Activated naive CD8-positive, alpha-beta T cell treated with anti-CD3 and anti-CD28 coated beads for 36 hours (primary cell): ENCODE data around the gene POT1. TPM values are rescaled to one million over a fixed set of nuclear protein-coding genes. Genes with fewer than 3 reads are reported as not detected.

Source experiments
- DNase-seq: peaks from one replicate; pipeline ENCODE4 v3.0.0; 2021
- H3K27ac Mint-ChIP-seq: one replicate; pipeline ENCODE4 v1.8.0; 2022; ENCODE audit warnings: mild to moderate bottlenecking, moderate library complexity, mixed read lengths
- H3K27me3 Mint-ChIP-seq: one replicate; pipeline ENCODE4 v1.8.0; 2022; ENCODE audit warnings: mild to moderate bottlenecking, mixed read lengths
- H3K36me3 Mint-ChIP-seq: one replicate; pipeline ENCODE4 v1.8.0; 2021; ENCODE audit warnings: mild to moderate bottlenecking, mixed read lengths
- H3K4me1 Mint-ChIP-seq: one replicate; pipeline ENCODE4 v1.8.0; 2021; ENCODE audit warnings: mixed read lengths
- H3K4me3 Mint-ChIP-seq: one replicate; pipeline ENCODE4 v1.8.0; 2022; ENCODE audit warnings: mild to moderate bottlenecking, moderate library complexity, mixed read lengths
- H3K9me3 Mint-ChIP-seq: one replicate; pipeline ENCODE4 v1.8.0; 2022; ENCODE audit warnings: mixed read lengths
- total RNA-seq, 2 experiments: library from RNA; stranded (reverse); gene quantifications; one replicate each; pipeline ENCODE4 v1.2.3, GENCODE V29; 2021

The POT1 gene
- total RNA-seq, 2 experiments from 2014 or later = 30.9 to 32.3 TPM

- Mint-ChIP-seq H3K27ac (no peak overlapping the region), H3K27me3 (peaks cover 8% of the 10 kb centered on the region), H3K9me3 (no peaks in the 10 kb centered on the region), H3K4me3 (no peak overlapping the region), H3K4me1 (no peaks in the 10 kb centered on the region), H3K36me3 (no peaks in the 10 kb centered on the region)
- no peak for DNase-seq
These were observed 150.0 kb downstream of the POT1 start for GRCh38 chr7:124779620-124780019.

GRCh38 chr7:124779194-124779593, 150.4 kb downstream of the POT1 start:
- Mint-ChIP-seq H3K9me3 (no peaks in the 10 kb centered on the region), H3K4me1 (no peaks in the 10 kb centered on the region), H3K27ac (no peak overlapping the region), H3K36me3 (no peaks in the 10 kb centered on the region), H3K4me3 (no peak overlapping the region), H3K27me3 (peaks cover 11% of the 10 kb centered on the region)
- no peak for DNase-seq

GRCh38 chr7:124777268-124777667, 152.4 kb downstream of the POT1 start:
- Mint-ChIP-seq H3K27ac (no peak overlapping the region), H3K9me3 (no peaks in the 10 kb centered on the region), H3K4me1 (no peaks in the 10 kb centered on the region), H3K4me3 (no peak overlapping the region), H3K36me3 (no peaks in the 10 kb centered on the region), H3K27me3 (peaks cover 20% of the 10 kb centered on the region)
- DNase-seq = no peak

- H3K27ac Mint-ChIP-seq = no peak overlapping the region
- H3K27me3 Mint-ChIP-seq = peaks cover 29% of the 10 kb centered on the region
- no peak for DNase-seq
- H3K36me3 Mint-ChIP-seq = no peaks in the 10 kb centered on the region
- no peak overlapping the region for H3K4me3 Mint-ChIP-seq
- no peaks in the 10 kb centered on the region for H3K4me1 Mint-ChIP-seq
- no peaks in the 10 kb centered on the region for H3K9me3 Mint-ChIP-seq
These were observed 153.5 kb downstream of the POT1 start for GRCh38 chr7:124776153-124776552.

- Mint-ChIP-seq H3K27me3 (peaks cover 37% of the 10 kb centered on the region), H3K36me3 (no peaks in the 10 kb centered on the region), H3K27ac (no peak overlapping the region), H3K9me3 (no peaks in the 10 kb centered on the region), H3K4me1 (no peaks in the 10 kb centered on the region), H3K4me3 (no peak overlapping the region)
- no peak for DNase-seq
These were observed 154.2 kb downstream of the POT1 start for GRCh38 chr7:124775422-124775821.

GRCh38 chr7:124773938-124774337, 155.7 kb downstream of the POT1 start:
- H3K4me1 Mint-ChIP-seq = no peaks in the 10 kb centered on the region
- no peak overlapping the region for H3K27ac Mint-ChIP-seq
- DNase-seq = no peak
- H3K36me3 Mint-ChIP-seq = no peaks in the 10 kb centered on the region
- peaks cover 38% of the 10 kb centered on the region for H3K27me3 Mint-ChIP-seq
- H3K4me3 Mint-ChIP-seq = no peak overlapping the region
- no peaks in the 10 kb centered on the region for H3K9me3 Mint-ChIP-seq

- H3K27ac Mint-ChIP-seq = no peak overlapping the region
- H3K9me3 Mint-ChIP-seq = no peaks in the 10 kb centered on the region
- DNase-seq = no peak
- H3K4me3 Mint-ChIP-seq = no peak overlapping the region
- H3K36me3 Mint-ChIP-seq = no peaks in the 10 kb centered on the region
- peaks cover 38% of the 10 kb centered on the region for H3K27me3 Mint-ChIP-seq
- no peaks in the 10 kb centered on the region for H3K4me1 Mint-ChIP-seq
These were observed 156.3 kb downstream of the POT1 start for GRCh38 chr7:124773339-124773738.

Other genes starting within 250 kb of the POT1 start
- gene GPR37, start 164.0 kb downstream of the POT1 start, total RNA-seq = not detected